Activated CD4-positive, alpha-beta T cell treated with anti-CD3 and anti-CD28 coated beads, Interleukin-2, amount 10 ng/mL, durations not matched to agents 24 days and 14 days (primary cell): Measurements from ENCODE around the gene COA8. TPM values are rescaled to one million over a fixed set of nuclear protein-coding genes. Genes with fewer than 3 reads are reported as not detected.
"Not testable (repeated sequence)": the region's sequence is repeated elsewhere in the genome, so short reads cannot be mapped to it uniquely, and the experiment has no call there.

Source experiments
- DNase-seq: peaks from one replicate; pipeline ENCODE4 v3.0.0; 2022
- H3K27ac Mint-ChIP-seq: one replicate; pipeline ENCODE4 v1.8.0; 2022; ENCODE audit warnings: mild to moderate bottlenecking, mixed read lengths
- H3K27me3 Mint-ChIP-seq: one replicate; pipeline ENCODE4 v1.8.0; 2022; ENCODE audit warnings: mixed read lengths
- H3K36me3 Mint-ChIP-seq: one replicate; pipeline ENCODE4 v1.8.0; 2022; ENCODE audit warnings: low read depth, mild to moderate bottlenecking, mixed read lengths
- H3K4me1 Mint-ChIP-seq: one replicate; pipeline ENCODE4 v1.8.0; 2021; ENCODE audit warnings: mixed read lengths
- H3K4me3 Mint-ChIP-seq: one replicate; pipeline ENCODE4 v1.8.0; 2022; ENCODE audit warnings: mild to moderate bottlenecking, moderate library complexity, mixed read lengths
- H3K9me3 Mint-ChIP-seq: one replicate; pipeline ENCODE4 v1.8.0; 2021; ENCODE audit warnings: mixed read lengths
- intact Hi-C: fragments of 100-400 bp; cut with micrococcal nuclease; formaldehyde crosslinking; loops from one replicate; pipeline ENCODE4 v1.15.1; 2023
- total RNA-seq: library from RNA; stranded (reverse); gene quantifications from 2 replicates; pipeline ENCODE4 v1.2.3, GENCODE V29; 2022

COA8 gene
- total RNA-seq, 1 donor from 2014 or later = 41.2 TPM

- H3K9me3 Mint-ChIP-seq = no peaks in the 10 kb centered on the region
- H3K27me3 Mint-ChIP-seq = peaks cover 19% of the 10 kb centered on the region
- intact Hi-C loops = no loop called here
- H3K4me3 Mint-ChIP-seq = peak overlapping the region; percentile 59
- H3K27ac Mint-ChIP-seq = no peak overlapping the region
- no peaks in the 10 kb centered on the region for H3K36me3 Mint-ChIP-seq
- peaks cover 9% of the 10 kb centered on the region for H3K4me1 Mint-ChIP-seq
- peak; percentile 69 for DNase-seq
These were observed 40.7 kb upstream of the COA8 start for GRCh38 chr14:103521951-103522563.

- DNase-seq = peak; percentile 73
- H3K36me3 Mint-ChIP-seq = no peaks in the 10 kb centered on the region
- peaks cover 16% of the 10 kb centered on the region for H3K4me1 Mint-ChIP-seq
- H3K27me3 Mint-ChIP-seq = peaks cover 19% of the 10 kb centered on the region
- H3K9me3 Mint-ChIP-seq = no peaks in the 10 kb centered on the region
- H3K27ac Mint-ChIP-seq = no peak within 1 kb of the TSS
- peak within 1 kb of the TSS; percentile 59 for H3K4me3 Mint-ChIP-seq
- intact Hi-C loops = no loop called here
These were observed 39.8 kb upstream of the COA8 start, which contains the start of gene CKB for GRCh38 chr14:103522649-103523574. TSS of gene CKB (minus strand) at chr14:103522830. CDS start at chr14:103522493, 337 bp downstream.

- Mint-ChIP-seq H3K36me3 (peaks cover under 1% of the 10 kb centered on the region), H3K4me1 (peaks cover 19% of the 10 kb centered on the region), H3K27ac (no peak overlapping the region), H3K4me3 (peak overlapping the region; percentile 35), H3K9me3 (no peaks in the 10 kb centered on the region), H3K27me3 (peaks cover 19% of the 10 kb centered on the region)
- no peak for DNase-seq
- intact Hi-C loops = no loop called here
These were observed 39.2 kb upstream of the COA8 start for GRCh38 chr14:103523575-103523954.

GRCh38 chr14:103524002-103524935, 38.5 kb upstream of the COA8 start:
- Mint-ChIP-seq H3K36me3 (peaks cover 3% of the 10 kb centered on the region), H3K4me1 (peaks cover 15% of the 10 kb centered on the region), H3K27ac (no peak overlapping the region), H3K4me3 (peak overlapping the region; percentile 35), H3K27me3 (peaks cover 19% of the 10 kb centered on the region), H3K9me3 (no peaks in the 10 kb centered on the region)
- no peak for DNase-seq
- intact Hi-C loops = no loop called here

- not testable (repeated sequence) for H3K9me3 Mint-ChIP-seq
These were observed 37.1 kb upstream of the COA8 start for GRCh38 chr14:103525430-103526246.

GRCh38 chr14:103526247-103526913, 36.4 kb upstream of the COA8 start:
- no peak overlapping the region for H3K4me3 Mint-ChIP-seq
- H3K27ac Mint-ChIP-seq = no peak overlapping the region
- intact Hi-C loops = no loop called here

More at GRCh38 chr14:103525430-103526246, 37.1 kb upstream of the COA8 start:
- peaks cover 16% of the 10 kb centered on the region for H3K27me3 Mint-ChIP-seq
- DNase-seq, intact Hi-C loops, H3K27ac Mint-ChIP-seq, H3K4me3 Mint-ChIP-seq: not testable (repeated sequence)
- H3K36me3 Mint-ChIP-seq = peaks cover 10% of the 10 kb centered on the region
- H3K4me1 Mint-ChIP-seq = peaks cover 22% of the 10 kb centered on the region

GRCh38 chr14:103526914-103527248, 35.9 kb upstream of the COA8 start:
- intact Hi-C loops = no loop called here
- Mint-ChIP-seq H3K27me3 (peaks cover 16% of the 10 kb centered on the region), H3K4me1 (peaks cover 28% of the 10 kb centered on the region), H3K36me3 (peaks cover 16% of the 10 kb centered on the region), H3K9me3 (no peaks in the 10 kb centered on the region), H3K4me3 (peak overlapping the region; percentile 71), H3K27ac (peak overlapping the region; percentile 61)
- DNase-seq = no peak

More at GRCh38 chr14:103526247-103526913, 36.4 kb upstream of the COA8 start:
- H3K27me3 Mint-ChIP-seq = peaks cover 16% of the 10 kb centered on the region
- H3K36me3 Mint-ChIP-seq = peaks cover 12% of the 10 kb centered on the region
- no peak for DNase-seq
- peaks cover 25% of the 10 kb centered on the region for H3K4me1 Mint-ChIP-seq
- H3K9me3 Mint-ChIP-seq = no peaks in the 10 kb centered on the region

- intact Hi-C loops = loop anchor here (2.0 kb wide), 1 partner anchor 35 kb away; the partner anchor contains the start of genes BAG5 and COA8
- Mint-ChIP-seq H3K27me3 (peaks cover 16% of the 10 kb centered on the region), H3K27ac (peak overlapping the region; percentile 61), H3K4me3 (peak overlapping the region; percentile 71), H3K36me3 (peaks cover 17% of the 10 kb centered on the region), H3K9me3 (no peaks in the 10 kb centered on the region), H3K4me1 (peaks cover 28% of the 10 kb centered on the region)
- no peak for DNase-seq
These were observed 35.2 kb upstream of the COA8 start for GRCh38 chr14:103527408-103528145.

GRCh38 chr14:103528146-103528586, 34.6 kb upstream of the COA8 start:
- no peak for DNase-seq
- Mint-ChIP-seq H3K9me3 (no peaks in the 10 kb centered on the region), H3K4me1 (peaks cover 28% of the 10 kb centered on the region), H3K27me3 (peaks cover 16% of the 10 kb centered on the region), H3K4me3 (peak overlapping the region; percentile 96), H3K27ac (peak overlapping the region; percentile 56), H3K36me3 (peaks cover 17% of the 10 kb centered on the region)
- intact Hi-C loops = loop anchor here (2.0 kb wide), 1 partner anchor 35 kb away; the partner anchor contains the start of genes BAG5 and COA8

GRCh38 chr14:103528587-103529382, 34.0 kb upstream of the COA8 start, which contains the start of gene TRMT61A:
TSS of gene TRMT61A (plus strand) at chr14:103529196. CDS start at chr14:103529979, 783 bp downstream.
- H3K27ac Mint-ChIP-seq = peak within 1 kb of the TSS; percentile 97
- peaks cover 12% of the 10 kb centered on the region for H3K27me3 Mint-ChIP-seq
- DNase-seq = peak; percentile 92
- peaks cover 28% of the 10 kb centered on the region for H3K4me1 Mint-ChIP-seq
- H3K36me3 Mint-ChIP-seq = peaks cover 17% of the 10 kb centered on the region
- intact Hi-C loops = loop anchor here (2.0 kb wide), 1 partner anchor 34 kb away; the partner anchor contains the start of genes BAG5 and COA8
- no peaks in the 10 kb centered on the region for H3K9me3 Mint-ChIP-seq
- H3K4me3 Mint-ChIP-seq = peak within 1 kb of the TSS; percentile 96
